HG03025 (cell line): ENCODE data around the gene ZNF76.
A peak's percentile ranks its signal among the peaks of the same experiment; 100 is the strongest.

Experiments used
- ATAC-seq: cut with Tn5 transposase; IDR thresholded peaks from one replicate; pipeline ENCODE4 v1.9.1; 2021; ENCODE audit warnings: mild to moderate bottlenecking, moderate library complexity; ENCODE audit not compliant: unreplicated experiment, low FRiP score

Gene ZNF76

GRCh38 chr6:35259194-35259947 is at the start of gene ZNF76:
ZNF76 (plus strand) TSS chr6:35259735; CDS start chr6:35281152, 21,417 bp downstream.
- ATAC-seq = peak; percentile 74

- ATAC-seq = no peak
Measured at GRCh38 chr6:35213298-35213791, 46.2 kb upstream of the ZNF76 start.

- ATAC-seq = no peak
Measured at GRCh38 chr6:35213824-35214756, 45.4 kb upstream of the ZNF76 start, which contains the start of gene SCUBE3. SCUBE3 (plus strand) TSS chr6:35213956; CDS start chr6:35214419, 463 bp downstream.

- no peak for ATAC-seq
Measured at GRCh38 chr6:35214869-35215664, 44.5 kb upstream of the ZNF76 start.

GRCh38 chr6:35215665-35216411 is 43.7 kb upstream of the ZNF76 start:
- ATAC-seq = no peak

GRCh38 chr6:35216412-35216732 is 43.2 kb upstream of the ZNF76 start:
- ATAC-seq = no peak

- no peak for ATAC-seq
Measured at GRCh38 chr6:35216851-35217811, 42.4 kb upstream of the ZNF76 start.

- no peak for ATAC-seq
Measured at GRCh38 chr6:35218021-35218420, 41.5 kb upstream of the ZNF76 start.

GRCh38 chr6:35218456-35218855 is 41.1 kb upstream of the ZNF76 start:
- no peak for ATAC-seq

- no peak for ATAC-seq
Measured at GRCh38 chr6:35219683-35220326, 39.7 kb upstream of the ZNF76 start.

- ATAC-seq = no peak
Measured at GRCh38 chr6:35220711-35221110, 38.8 kb upstream of the ZNF76 start.

- ATAC-seq = no peak
Measured at GRCh38 chr6:35223396-35223795, 36.1 kb upstream of the ZNF76 start.

GRCh38 chr6:35224720-35225119 is 34.8 kb upstream of the ZNF76 start:
- no peak for ATAC-seq

GRCh38 chr6:35228481-35228880 is 31.1 kb upstream of the ZNF76 start:
- no peak for ATAC-seq

- ATAC-seq = no peak
Measured at GRCh38 chr6:35229304-35229703, 30.2 kb upstream of the ZNF76 start.

- ATAC-seq = no peak
Measured at GRCh38 chr6:35230498-35230897, 29.0 kb upstream of the ZNF76 start.

- no peak for ATAC-seq
Measured at GRCh38 chr6:35230950-35231349, 28.6 kb upstream of the ZNF76 start.

- no peak for ATAC-seq
Measured at GRCh38 chr6:35231563-35231962, 28.0 kb upstream of the ZNF76 start.
